Erythroblast (primary cell): ENCODE results near the gene RETSAT.

ENCODE experiments used
- GATA1 ChIP-seq: IDR thresholded peaks from 2 replicates; pipeline ENCODE4 v1.6.1; 2011; ENCODE audit warnings: low read depth, mild to moderate bottlenecking, control low read depth, low read length, moderate library complexity
- POLR2A ChIP-seq: IDR thresholded peaks from 2 replicates; pipeline ENCODE4 v1.6.1; 2011; ENCODE audit warnings: mild to moderate bottlenecking, low read length

- TF ChIP-seq POLR2A (no peak), GATA1 (no peak)
These were observed 22.1 kb upstream of the RETSAT start for GRCh38 chr2:85376291-85377065.
